GM12878 (cell line): Measurements from ENCODE around the gene RIPK4. TPM values are rescaled to one million over a fixed set of nuclear protein-coding genes. Genes with fewer than 3 reads are reported as not detected.

ENCODE experiments used
- ATAC-seq: fragments of 200-7000 bp; cut with Tn5 transposase; 3 replicates; pipeline ENCODE4 v1.9.1; 2020; ENCODE audit warnings: mild to moderate bottlenecking, moderate library complexity
- BruUV-seq: library from RNA; stranded (reverse); fragments of 400-500 nt; replicated peaks from 2 replicates; lab custom pipeline; 2021; lab: Mats Ljungman, UMichigan
- CTCF ChIA-PET: fragments of 300-600 bp; sonication (Branson Sonifier 250); formaldehyde crosslinking; extraction: SDS; loops from one replicate; lab custom pipeline; 2021; ENCODE audit warnings: inconsistent platforms; lab: Yijun Ruan, JAX
- POLR2A ChIA-PET: fragments of 350-600 bp; formaldehyde crosslinking; extraction: SDS; loops from one replicate; lab custom pipeline; 2021; ENCODE audit warnings: inconsistent platforms; lab: Charles Lee
- RAD21 ChIA-PET: fragments of 300-600 bp; sonication (Branson Sonifier 250); formaldehyde crosslinking; loops from one replicate; lab custom pipeline; 2023; ENCODE audit warnings: antibody characterized with exemption; ENCODE audit not compliant: unreplicated experiment; lab: Charles Lee
- SMC1A ChIA-PET: fragments of 300-600 bp; sonication (Branson Sonifier 250); formaldehyde crosslinking; loops from one replicate; lab custom pipeline; 2023; ENCODE audit not compliant: unreplicated experiment, uncharacterized antibody; lab: Charles Lee
- DNase-seq: peaks from one replicate; pipeline ENCODE4 v3.0.0-alpha.2; 2011; ENCODE audit warnings: low read depth, low spot score
- FAIRE-seq: peaks from 3 replicates; lab custom pipeline; 2011; peaks lifted over from hg19 to GRCh38; lab: Jason Lieb, UNC
- H2AFZ ChIP-seq: 2 replicates; pipeline ENCODE4 v1.6.0; 2011; ENCODE audit warnings: low read depth, low read length, control low read depth; ENCODE audit not compliant: control insufficient read depth
- H3K27ac ChIP-seq: 2 replicates; pipeline ENCODE4 v1.5.1; 2011; ENCODE audit warnings: control low read depth; ENCODE audit not compliant: control insufficient read depth, insufficient read depth
- H3K27me3 ChIP-seq, 2 experiments: replicated peaks in 1 of 2; 2 replicates each; pipeline versions ENCODE4 v1.6.0 to v1.6.1; 2011; ENCODE audit warnings: low read length in 1 of 2; ENCODE audit not compliant: control insufficient read depth in 2 of 2, insufficient read depth in 2 of 2
- H3K36me3 ChIP-seq, 2 experiments: 2 replicates each; pipeline ENCODE4 v1.5.1; 2011; ENCODE audit warnings: low read length in 1 of 2; ENCODE audit not compliant: control insufficient read depth in 2 of 2, insufficient read depth in 2 of 2
- H3K4me1 ChIP-seq: 2 replicates; pipeline ENCODE4 v1.6.1; 2011; ENCODE audit warnings: mild to moderate bottlenecking, low read length, moderate library complexity, mixed read lengths; ENCODE audit not compliant: control insufficient read depth, insufficient read depth
- H3K4me2 ChIP-seq: 2 replicates; pipeline ENCODE4 v1.6.0; 2011; ENCODE audit warnings: control low read depth; ENCODE audit not compliant: control insufficient read depth, insufficient read depth
- H3K4me3 ChIP-seq: fragments of 200-600 bp; sonication (generic); 2 replicates; pipeline ENCODE4 v1.5.1; 2016
- H3K79me2 ChIP-seq: 2 replicates; pipeline ENCODE4 v1.6.0; 2011; ENCODE audit warnings: low read length; ENCODE audit not compliant: control insufficient read depth, insufficient read depth
- H3K9ac ChIP-seq: 2 replicates; pipeline ENCODE4 v1.8.0; 2011; ENCODE audit warnings: low read length, control low read depth, mixed read lengths; ENCODE audit not compliant: control insufficient read depth, insufficient read depth
- H3K9me3 ChIP-seq: replicated peaks from 3 replicates; pipeline ENCODE4 v1.5.1; 2011; ENCODE audit warnings: mild to moderate bottlenecking, low read length; ENCODE audit not compliant: control insufficient read depth, insufficient read depth
- H4K20me1 ChIP-seq: 2 replicates; pipeline ENCODE4 v1.6.0; 2011; ENCODE audit not compliant: control insufficient read depth, insufficient read depth
- EGR1 ChIP-seq, 2 experiments: IDR thresholded peaks; 1 replicate in 1 of 2; 2 replicates in 1 of 2; pipeline ENCODE4 v1.6.1; 2011 to 2012; ENCODE audit warnings: low read depth in 2 of 2, low read length in 2 of 2, borderline replicate concordance in 1 of 2, mild to moderate bottlenecking in 1 of 2, moderate library complexity in 1 of 2
- FOXK2 ChIP-seq: fragments of 450-650 bp; IDR thresholded peaks from 2 replicates; pipeline ENCODE4 v1.6.1; 2017; ENCODE audit warnings: mild to moderate bottlenecking, moderate library complexity
- JUNB ChIP-seq: IDR thresholded peaks from 2 replicates; pipeline ENCODE4 v1.6.1; 2016; ENCODE audit warnings: antibody characterized with exemption, mild to moderate bottlenecking
- RFX5 ChIP-seq: IDR thresholded peaks from 2 replicates; pipeline ENCODE4 v1.6.1; 2011; ENCODE audit warnings: low read depth, low read length, improper control_type of control experiment
- SRF ChIP-seq, 2 experiments: IDR thresholded peaks; 2 replicates each; pipeline ENCODE4 v1.6.1; 2011; ENCODE audit warnings: low read depth in 2 of 2, low read length in 2 of 2, mild to moderate bottlenecking in 1 of 2, moderate library complexity in 1 of 2
- STAT1 ChIP-seq: fragments of 450-650 bp; conservative IDR thresholded peaks from 2 replicates; pipeline ENCODE4 v1.6.1; 2014; ENCODE audit warnings: antibody characterized with exemption, mild to moderate bottlenecking
- WGBS: methylation state at CpG from one replicate; pipeline ENCODE4 v1.1.6; 2016; ENCODE audit warnings: low lambda C conversion rate; ENCODE audit not compliant: insufficient replicate concordance, insufficient coverage; ENCODE audit errors: missing lambda C conversion rate; 5-methylcytosine and 5-hydroxymethylcytosine counted together
- in situ Hi-C: fragments of 300-500 bp; cut with MboI; formaldehyde crosslinking; loops from 9 replicates; pipeline ENCODE4 v1.14.3; 2018; ENCODE audit warnings: mixed read lengths
- intact Hi-C: fragments of 100-400 bp; cut with micrococcal nuclease; formaldehyde crosslinking; loops from one replicate; pipeline ENCODE4 v1.14.2; 2022; ENCODE audit not compliant: unreplicated experiment
- polyA plus RNA-seq, 11 experiments: library from polyadenylated mRNA; depleted of rRNA in 4 of 11; unstranded in 6 of 11; stranded (reverse) in 5 of 11; fragments of >200 nt; fragmentation: Nextera tagmentation in 4 of 11; fragmentation: Illumina TruSeq in 1 of 11; extraction: Ambion mirVana in 4 of 11; extraction: Trizol in 1 of 11; gene quantifications; 1 replicate in 1 of 11; 2 replicates in 10 of 11; pipeline versions ENCODE4 v1.2.1 to v1.2.3, GENCODE V29; 2011 to 2016; ENCODE audit warnings: inconsistent platforms in 2 of 11, missing spikeins in 2 of 11, low read depth in 1 of 11
- total RNA-seq, 4 experiments: library from RNA; depleted of rRNA in 3 of 4; stranded (reverse); fragments of >200 nt in 3 of 4; fragmentation: Illumina TruSeq in 1 of 4; extraction: Trizol in 1 of 4; gene quantifications; 2 replicates each; pipeline versions ENCODE4 v1.2.1 to v1.2.3, GENCODE V29; 2013 to 2021

The RIPK4 gene
- total and polyA plus RNA-seq, 10 of the 15 experiments (the other 5 are each of a cell fraction or from before 2014, with no cell fraction given), result 0.05 TPM; not detected in 9

DNA sequence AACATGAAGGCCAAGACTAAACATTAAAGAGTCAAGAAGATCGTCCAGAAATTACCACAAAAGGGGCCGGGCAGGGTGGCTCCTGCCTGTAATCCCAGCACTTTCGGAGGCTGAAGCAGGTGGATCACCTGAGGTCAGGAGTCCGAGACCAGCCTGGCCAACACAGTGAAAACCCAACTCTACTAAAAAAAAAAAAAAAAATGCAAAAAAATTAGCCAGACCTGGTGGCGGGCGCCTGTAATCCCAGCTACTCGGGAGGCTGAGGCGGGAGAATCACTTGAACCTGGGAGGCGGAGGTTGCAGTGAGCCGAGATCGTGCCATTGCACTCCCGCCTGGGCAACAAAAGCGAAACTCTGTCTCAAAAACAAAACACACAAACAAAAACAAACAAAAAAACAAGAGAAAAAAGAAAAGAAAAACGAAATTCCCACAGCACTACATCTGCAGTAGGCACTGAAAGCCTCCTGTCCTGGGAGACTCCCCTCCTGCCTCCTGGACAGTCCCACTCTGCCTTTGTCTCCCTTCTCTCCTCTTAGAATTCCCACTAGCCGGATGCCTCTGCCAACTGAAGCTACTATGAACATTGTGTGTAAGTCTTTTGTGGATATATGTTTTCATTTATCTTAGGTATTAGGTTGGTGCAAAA is 17.7 kb upstream of the RIPK4 start:
- H3K9me3 ChIP-seq, result no peaks in the 10 kb centered on the region
- intact Hi-C loops (no loop called here), in situ Hi-C loops (no loop called here)
- no peaks in the 10 kb centered on the region for H3K79me2 ChIP-seq
- no peaks in the 10 kb centered on the region for H3K4me1 ChIP-seq
- no peak overlapping the region for H3K4me2 ChIP-seq
- ChIA-PET RAD21 (interaction anchor here (1.1 kb wide), 1 partner anchor 440 kb away, joined by 4 read pairs; no protein-coding TSS in a partner anchor), SMC1A (no interaction called here), POLR2A (no interaction called here), CTCF (no interaction called here)
- ATAC-seq, result no peak
- FAIRE-seq, result no peak
- no peak overlapping the region for H3K9ac ChIP-seq
- H3K36me3 ChIP-seq, result no peaks in the 10 kb centered on the region
- BruUV-seq, result no TSS peak
- no peaks in the 10 kb centered on the region; a peak in 1 of 4 replicates for H3K27me3 ChIP-seq
- no peak overlapping the region for H3K27ac ChIP-seq
- H4K20me1 ChIP-seq, result no peaks in the 10 kb centered on the region
- H3K4me3 ChIP-seq, result no peak overlapping the region
- no peak for TF ChIP-seq RFX5
- no peak for TF ChIP-seq FOXK2
- no peak for TF ChIP-seq STAT1
- no peak overlapping the region for H2AFZ ChIP-seq
- no peak for DNase-seq
- WGBS, result 68% methylated on average over 15 of the region's 15 CpGs

- no TSS peak for BruUV-seq
These were observed 16.8 kb upstream of the RIPK4 start for GRCh38 chr21:41783476-41784180.

More at GRCh38 chr21:41783476-41784180, 16.8 kb upstream of the RIPK4 start:
- no peak for DNase-seq
- FAIRE-seq, result no peak
- SMC1A ChIA-PET, result no interaction called here
- H4K20me1 ChIP-seq, result no peaks in the 10 kb centered on the region
- TF ChIP-seq EGR1 (IDR thresholded peaks at IDR 0.05; ENCODE audit: borderline replicate concordance in 1 of 2, low read depth in 2 of 2, low read length in 2 of 2) (no peak), JUNB (no peak), SRF (IDR thresholded peaks at IDR 0.05; ENCODE audit: low read depth in 2 of 2, low read length in 2 of 2) (no peak)
- POLR2A ChIA-PET, result no interaction called here
- no peaks in the 10 kb centered on the region for H3K79me2 ChIP-seq
- RAD21 ChIA-PET, result no interaction called here
- H3K27me3 ChIP-seq, result peaks cover 0 to 3% of the 10 kb centered on the region in 2 experiments; a peak in 2 of 4 replicates
- WGBS, result 26% methylated on average over 18 of the region's 18 CpGs
- no peak for ATAC-seq
- no peaks in the 10 kb centered on the region for H3K36me3 ChIP-seq
- H3K4me2 ChIP-seq, result no peak overlapping the region
- H3K4me1 ChIP-seq, result no peaks in the 10 kb centered on the region
- H3K9ac ChIP-seq, result no peak overlapping the region
- CTCF ChIA-PET, result no interaction called here
- H3K9me3 ChIP-seq, result no peaks in the 10 kb centered on the region
- no peak overlapping the region for H3K4me3 ChIP-seq
- no peak overlapping the region for H3K27ac ChIP-seq
- H2AFZ ChIP-seq, result no peak overlapping the region
- intact Hi-C loops (no loop called here), in situ Hi-C loops (no loop called here)
